ENCODE data around the gene SELENOS. TPM values are rescaled to one million over a fixed set of nuclear protein-coding genes. Genes with fewer than 3 reads are reported as not detected.

Gene SELENOS
- polyA plus RNA-seq, 1 donor from 2014 or later = 136 TPM

DNA sequence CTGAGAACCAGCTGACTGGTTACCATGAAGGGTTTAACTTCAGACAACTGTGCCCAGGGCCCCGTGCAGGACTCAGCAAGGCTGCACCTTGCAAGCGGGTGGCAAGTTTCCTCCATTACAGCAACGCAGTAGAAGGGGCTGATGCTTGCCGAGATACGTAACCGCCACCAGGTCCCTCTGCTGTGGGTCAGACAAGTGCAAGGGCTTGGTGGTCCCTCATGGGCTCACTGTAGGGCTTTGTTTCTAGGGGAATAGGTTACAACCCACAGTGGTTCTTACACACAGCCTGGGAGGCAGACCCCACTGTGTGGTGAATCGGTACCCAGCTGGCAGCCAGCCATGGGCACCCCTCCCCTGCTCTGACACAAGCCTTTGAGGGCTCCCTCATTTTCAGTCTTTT, 33.2 kb upstream of the SELENOS start:
- Histone ChIP-seq H3K27ac (ENCODE audit: low read length) (no peak overlapping the region), H3K9me2 (ENCODE audit: insufficient read depth, low read length) (no peaks in the 10 kb centered on the region), H3F3A (ENCODE audit: insufficient read depth, low read length, poor library complexity, severe bottlenecking) (no peaks in the 10 kb centered on the region), H3K9ac (ENCODE audit: low read length) (no peak overlapping the region), H3K79me2 (replicated peaks; ENCODE audit: insufficient read depth, low read length) (no peaks in the 10 kb centered on the region), H2AFZ (ENCODE audit: low read depth, low read length) (no peak overlapping the region), H3K9me3 (ENCODE audit: low read length) (no peaks in the 10 kb centered on the region), H3K36me3 (ENCODE audit: insufficient read depth, low read length) (no peaks in the 10 kb centered on the region), H3K4me3 (ENCODE audit: low read length) (no peak overlapping the region), H3K27me3 (ENCODE audit: insufficient read depth, low read depth, low read length) (no peaks in the 10 kb centered on the region), H3K4me2 (ENCODE audit: low read length) (no peak overlapping the region), H4K20me1 (ENCODE audit: insufficient read depth) (no peaks in the 10 kb centered on the region)
- TF ChIP-seq REST (IDR thresholded peaks at IDR 0.05; ENCODE audit: borderline replicate concordance) = no peak
- no peak for TF ChIP-seq EP300 (conservative IDR thresholded peaks at IDR 0.05; ENCODE audit: poor library complexity, severe bottlenecking)
- TF ChIP-seq, protein P1, sequence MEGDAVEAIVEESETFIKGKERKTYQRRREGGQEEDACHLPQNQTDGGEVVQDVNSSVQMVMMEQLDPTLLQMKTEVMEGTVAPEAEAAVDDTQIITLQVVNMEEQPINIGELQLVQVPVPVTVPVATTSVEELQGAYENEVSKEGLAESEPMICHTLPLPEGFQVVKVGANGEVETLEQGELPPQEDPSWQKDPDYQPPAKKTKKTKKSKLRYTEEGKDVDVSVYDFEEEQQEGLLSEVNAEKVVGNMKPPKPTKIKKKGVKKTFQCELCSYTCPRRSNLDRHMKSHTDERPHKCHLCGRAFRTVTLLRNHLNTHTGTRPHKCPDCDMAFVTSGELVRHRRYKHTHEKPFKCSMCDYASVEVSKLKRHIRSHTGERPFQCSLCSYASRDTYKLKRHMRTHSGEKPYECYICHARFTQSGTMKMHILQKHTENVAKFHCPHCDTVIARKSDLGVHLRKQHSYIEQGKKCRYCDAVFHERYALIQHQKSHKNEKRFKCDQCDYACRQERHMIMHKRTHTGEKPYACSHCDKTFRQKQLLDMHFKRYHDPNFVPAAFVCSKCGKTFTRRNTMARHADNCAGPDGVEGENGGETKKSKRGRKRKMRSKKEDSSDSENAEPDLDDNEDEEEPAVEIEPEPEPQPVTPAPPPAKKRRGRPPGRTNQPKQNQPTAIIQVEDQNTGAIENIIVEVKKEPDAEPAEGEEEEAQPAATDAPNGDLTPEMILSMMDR (IDR thresholded peaks at IDR 0.05; ENCODE audit: poor library complexity, severe bottlenecking) = no peak
- no peak for TF ChIP-seq POLR2AphosphoS5 (IDR thresholded peaks at IDR 0.05)
- no peak for TF ChIP-seq EZH2 (IDR thresholded peaks at IDR 0.05; ENCODE audit: borderline replicate concordance, insufficient read depth, low read length, poor library complexity, severe bottlenecking)
- no peak for TF ChIP-seq TAF1 (IDR thresholded peaks at IDR 0.05; ENCODE audit: low read depth)
- TF ChIP-seq SMC3 (conservative IDR thresholded peaks at IDR 0.05; ENCODE audit: poor library complexity) = no peak
- no peak for TF ChIP-seq MXI1 (conservative IDR thresholded peaks at IDR 0.05; ENCODE audit: poor library complexity, severe bottlenecking)
- TF ChIP-seq RAD21 (conservative IDR thresholded peaks at IDR 0.05) = no peak

- no peak overlapping the region for H3K4me2 ChIP-seq (ENCODE audit: low read length)
- no peak overlapping the region for H3K27ac ChIP-seq (ENCODE audit: low read length)
- no peaks in the 10 kb centered on the region for H3K79me2 ChIP-seq (replicated peaks; ENCODE audit: insufficient read depth, low read length)
- no peaks in the 10 kb centered on the region for H3K27me3 ChIP-seq (ENCODE audit: insufficient read depth, low read depth, low read length)
- no peak overlapping the region for H3K4me3 ChIP-seq (ENCODE audit: low read length)
- H4K20me1 ChIP-seq (ENCODE audit: insufficient read depth) = no peaks in the 10 kb centered on the region
- H3F3A ChIP-seq (ENCODE audit: insufficient read depth, low read length, poor library complexity, severe bottlenecking) = no peaks in the 10 kb centered on the region
- TF ChIP-seq POLR2AphosphoS5 (IDR thresholded peaks at IDR 0.05) (no peak), SMC3 (conservative IDR thresholded peaks at IDR 0.05; ENCODE audit: poor library complexity) (no peak), EZH2 (IDR thresholded peaks at IDR 0.05; ENCODE audit: borderline replicate concordance, insufficient read depth, low read length, poor library complexity, severe bottlenecking) (no peak), RAD21 (conservative IDR thresholded peaks at IDR 0.05) (no peak), EP300 (conservative IDR thresholded peaks at IDR 0.05; ENCODE audit: poor library complexity, severe bottlenecking) (no peak), REST (IDR thresholded peaks at IDR 0.05; ENCODE audit: borderline replicate concordance) (no peak), MXI1 (conservative IDR thresholded peaks at IDR 0.05; ENCODE audit: poor library complexity, severe bottlenecking) (no peak), TAF1 (IDR thresholded peaks at IDR 0.05; ENCODE audit: low read depth) (no peak)
- TF ChIP-seq, protein P1 (IDR thresholded peaks at IDR 0.05; ENCODE audit: poor library complexity, severe bottlenecking) = no peak
- H3K9me2 ChIP-seq (ENCODE audit: insufficient read depth, low read length) = no peaks in the 10 kb centered on the region
- no peak overlapping the region for H2AFZ ChIP-seq (ENCODE audit: low read depth, low read length)
- no peaks in the 10 kb centered on the region for H3K9me3 ChIP-seq (ENCODE audit: low read length)
- no peaks in the 10 kb centered on the region for H3K36me3 ChIP-seq (ENCODE audit: insufficient read depth, low read length)
- H3K9ac ChIP-seq (ENCODE audit: low read length) = no peak overlapping the region
Observed at GRCh38 chr15:101310161-101310480, 32.8 kb upstream of the SELENOS start.
